NCI-H82 treated with DMSO at 0.1 percent for 48 hours (cell line): Measurements from ENCODE around the gene PKD1.
"Not testable (repeated sequence)": the region's sequence is repeated elsewhere in the genome, so short reads cannot be mapped to it uniquely, and the experiment has no call there.

Source experiments
- DNase-seq: peaks from one replicate; lab custom pipeline; 2025; ENCODE audit not compliant: unreplicated experiment; lab: John Stamatoyannopoulos, UW

PKD1 gene

GRCh38 chr16:2110332-2111008 lies 25.2 kb downstream of the PKD1 start:
- DNase-seq: not testable (repeated sequence)

DNA sequence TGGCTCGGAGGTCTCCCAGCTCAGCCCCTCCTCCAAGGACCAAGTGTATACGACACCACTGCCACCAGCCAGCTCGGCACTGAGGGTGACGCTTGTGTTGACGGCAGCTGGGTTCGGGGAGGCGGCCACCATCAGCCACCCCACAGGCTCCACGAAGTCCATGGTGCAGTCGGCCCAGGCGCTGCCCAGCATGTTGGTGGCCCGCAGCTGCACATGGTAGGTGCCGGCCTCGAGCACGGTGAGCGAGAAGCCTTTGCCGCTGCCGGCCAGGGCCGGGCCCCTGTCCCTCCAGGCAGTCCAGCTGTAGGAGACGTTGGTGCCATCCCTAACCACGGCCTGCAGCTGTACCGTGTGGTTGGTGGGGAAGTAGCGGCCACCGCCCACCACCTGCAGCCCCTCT lies 25.8 kb downstream of the PKD1 start:
- DNase-seq: not testable (repeated sequence)

GRCh38 chr16:2109271-2109580 lies 26.5 kb downstream of the PKD1 start:
- DNase-seq: not testable (repeated sequence)

GRCh38 chr16:2108446-2109270 lies 27.0 kb downstream of the PKD1 start:
- not testable (repeated sequence) for DNase-seq

DNA sequence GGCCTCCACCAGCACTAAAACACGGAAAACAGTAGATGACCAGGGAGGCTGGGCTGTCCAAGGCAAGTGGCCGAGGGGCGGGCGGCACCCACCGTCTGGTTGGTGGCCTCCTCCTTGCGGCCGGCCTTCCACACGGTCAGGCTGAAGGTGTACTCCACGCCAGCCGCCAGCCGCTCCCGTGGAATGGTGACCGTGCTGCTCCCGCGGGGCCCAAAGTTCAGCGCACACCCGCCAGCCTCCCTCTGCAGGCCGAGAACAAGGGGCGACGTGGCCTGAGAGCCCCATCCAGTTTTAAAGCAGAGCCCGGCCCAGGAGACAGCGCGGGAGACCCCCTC lies 27.9 kb downstream of the PKD1 start:
- not testable (repeated sequence) for DNase-seq

DNA sequence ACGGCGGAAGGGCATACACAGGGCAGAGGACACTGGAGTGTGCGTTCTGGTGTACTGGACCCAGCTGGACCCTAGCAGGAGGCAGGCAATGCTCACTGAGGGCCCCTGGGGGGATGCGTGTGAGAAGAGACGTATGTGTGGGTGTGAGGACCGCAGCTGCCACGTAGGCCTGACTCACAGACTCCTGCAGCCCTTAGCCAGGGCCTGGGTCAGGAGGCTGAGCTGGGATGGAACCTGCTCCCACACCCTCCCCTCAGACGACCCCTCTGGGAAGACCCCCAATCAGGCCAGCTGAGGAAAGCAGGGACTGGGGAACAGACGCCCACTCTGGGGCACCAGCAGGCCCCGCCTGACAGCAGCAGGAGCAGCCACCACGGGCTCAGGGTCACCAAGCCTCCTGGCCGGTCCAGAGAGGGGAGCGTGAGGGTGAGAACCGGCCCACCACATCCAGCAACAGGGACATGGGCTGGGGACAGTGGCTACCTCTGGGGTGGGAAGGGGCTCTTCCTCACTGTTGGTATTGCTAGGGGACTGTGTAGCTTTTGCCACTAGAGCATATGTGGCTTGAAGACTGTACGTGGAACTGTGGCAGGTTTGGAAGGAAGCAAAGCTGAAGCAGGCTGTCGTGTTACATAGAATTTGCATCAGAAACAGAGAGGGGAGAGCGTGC lies 28.4 kb downstream of the PKD1 start:
- not testable (repeated sequence) for DNase-seq

DNA sequence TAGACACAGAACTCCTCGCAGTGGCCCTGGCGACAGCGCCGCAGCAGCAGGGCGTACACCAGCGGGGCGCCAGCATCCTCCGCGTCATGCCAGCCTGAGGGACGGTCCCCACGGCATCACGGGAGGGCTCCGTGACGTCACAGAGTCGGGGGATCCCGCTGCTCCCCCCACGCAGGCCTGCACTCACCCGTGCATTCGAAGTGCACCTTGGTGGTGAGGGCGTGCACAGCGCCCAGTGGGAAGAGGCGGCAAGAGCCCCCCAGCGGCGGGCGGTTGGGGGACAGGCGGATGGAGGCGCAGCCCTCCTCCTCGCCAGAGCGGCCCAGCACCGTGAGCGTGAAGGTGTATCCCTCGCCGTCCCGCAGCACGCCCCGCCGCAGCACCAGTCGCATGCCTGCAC lies 29.5 kb downstream of the PKD1 start:
- not testable (repeated sequence) for DNase-seq

- not testable (repeated sequence) for DNase-seq
These were observed 29.9 kb downstream of the PKD1 start for GRCh38 chr16:2105769-2106168.

GRCh38 chr16:2105291-2105690 lies 30.4 kb downstream of the PKD1 start:
- not testable (repeated sequence) for DNase-seq

GRCh38 chr16:2104464-2104863 lies 31.2 kb downstream of the PKD1 start:
- DNase-seq: not testable (repeated sequence)

GRCh38 chr16:2102471-2102870 lies 33.2 kb downstream of the PKD1 start:
- DNase-seq: no peak

DNA sequence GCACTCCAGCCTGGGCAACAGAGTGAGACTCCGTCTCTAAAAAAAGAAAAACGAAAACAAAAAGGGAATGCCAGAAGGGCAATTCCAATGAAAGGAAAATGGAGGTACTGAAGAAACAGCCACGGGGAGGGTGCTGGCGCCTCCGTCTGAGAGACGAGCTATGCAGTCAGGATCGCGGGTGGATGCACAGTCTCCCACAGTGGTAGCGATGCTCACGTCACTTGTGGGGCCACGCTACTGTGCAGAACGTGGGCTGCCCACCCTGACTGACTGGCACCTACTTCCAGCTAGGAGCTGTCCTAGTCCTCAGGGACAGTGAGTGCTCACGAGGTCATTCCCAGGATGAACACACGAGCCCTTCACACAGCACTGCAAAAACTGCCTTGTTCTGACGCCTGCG lies 34.1 kb downstream of the PKD1 start:
- not testable (repeated sequence) for DNase-seq

- not testable (repeated sequence) for DNase-seq
These were observed 38.0 kb downstream of the PKD1 start for GRCh38 chr16:2097689-2098088.

- DNase-seq: no peak
These were observed 38.7 kb downstream of the PKD1 start for GRCh38 chr16:2096853-2097595.

- no peak for DNase-seq
These were observed 39.6 kb downstream of the PKD1 start for GRCh38 chr16:2095918-2096582.

GRCh38 chr16:2095315-2095853 lies 40.3 kb downstream of the PKD1 start:
- no peak for DNase-seq

DNA sequence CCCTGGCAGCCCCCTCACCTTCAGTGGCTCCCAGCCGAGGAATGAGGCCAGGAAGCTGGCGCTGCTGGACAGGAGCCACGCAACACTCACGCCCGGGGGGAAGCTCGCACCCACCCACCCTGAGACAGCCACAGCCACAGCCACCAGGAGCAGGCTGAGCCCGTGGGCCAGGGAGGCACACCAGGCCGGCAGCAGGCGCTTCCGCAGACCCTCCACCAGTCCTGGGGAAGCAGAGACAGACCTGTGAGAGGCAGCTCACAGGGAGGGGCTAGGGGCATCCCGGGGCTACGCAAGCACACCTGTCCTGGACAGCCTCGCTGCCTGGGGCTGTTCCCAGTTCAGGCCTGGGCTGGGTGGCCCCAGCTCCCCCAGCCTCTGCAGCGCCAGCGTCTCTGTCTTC lies 41.9 kb downstream of the PKD1 start:
- no peak for DNase-seq

DNA sequence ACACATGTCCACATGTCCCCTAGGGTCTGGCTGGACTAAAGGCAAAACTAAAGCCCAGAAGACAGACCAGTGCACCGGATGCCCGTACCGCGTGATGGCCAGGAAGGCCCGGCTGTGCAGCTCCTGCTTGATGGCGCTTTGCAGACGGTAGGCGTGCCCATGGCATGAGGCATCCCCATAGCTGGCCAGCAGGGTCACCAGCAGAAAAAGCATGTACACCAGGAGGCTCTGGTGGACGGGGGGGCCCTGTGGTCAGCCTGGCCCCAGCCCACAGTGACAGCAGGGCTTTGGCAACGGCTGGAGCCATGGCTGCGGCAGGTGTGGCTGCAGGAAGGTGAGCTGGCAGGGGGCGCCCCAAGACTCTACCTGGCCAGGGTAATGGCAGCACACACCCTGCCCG lies 42.8 kb downstream of the PKD1 start:
- DNase-seq: no peak

DNA sequence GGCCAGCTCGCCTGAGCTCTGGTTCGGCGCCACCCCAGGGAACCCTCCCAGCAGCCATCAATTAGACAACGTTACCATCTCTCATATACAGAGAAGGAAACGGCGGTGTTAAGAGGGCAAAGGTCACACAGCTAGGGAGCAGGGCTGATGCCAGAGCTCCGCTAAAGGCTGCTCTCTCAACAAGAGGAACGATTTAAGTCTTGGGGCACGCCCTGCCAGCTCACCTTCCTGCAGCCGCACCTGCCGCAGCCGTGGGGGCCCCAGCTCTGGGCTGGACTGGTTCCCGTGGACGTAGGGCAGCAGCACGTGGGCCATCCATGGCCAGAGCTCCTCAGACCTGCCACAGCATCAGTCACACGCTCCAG lies 43.5 kb downstream of the PKD1 start:
- DNase-seq: no peak

DNA sequence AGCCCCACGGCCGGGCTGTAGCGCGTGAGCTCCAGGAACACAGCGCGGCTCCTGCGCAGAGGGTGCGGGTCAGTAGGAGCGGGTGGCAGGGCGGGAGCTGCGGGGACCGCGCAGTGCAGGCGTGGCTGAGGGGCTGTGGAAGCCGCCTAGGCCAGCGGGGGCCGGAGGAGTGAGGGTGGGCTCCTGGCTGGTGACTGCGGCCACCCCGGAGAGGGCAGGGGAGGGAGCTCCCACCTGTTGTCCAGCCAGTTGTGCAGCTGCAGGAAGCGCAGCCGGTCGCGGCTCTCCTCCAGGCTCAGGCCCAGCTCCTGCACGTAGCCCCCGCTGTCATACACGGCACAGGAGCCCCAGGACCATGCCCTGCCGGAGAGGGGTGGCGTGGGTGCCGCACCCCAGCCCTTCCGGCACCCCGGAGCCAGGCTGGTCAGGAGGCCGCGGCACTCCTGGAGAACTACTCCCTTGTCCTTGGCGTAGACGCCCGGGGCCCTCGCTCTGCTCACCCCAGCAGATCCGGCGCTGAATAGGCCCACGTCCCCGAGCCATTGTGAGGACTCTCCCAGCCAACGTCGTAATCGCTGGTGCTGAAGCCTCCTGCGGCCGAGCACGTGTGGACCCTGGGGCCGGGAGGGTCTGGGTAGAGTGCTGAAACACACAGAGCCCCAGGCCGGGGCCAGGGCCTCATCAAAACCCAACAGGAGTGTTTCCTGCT lies 44.0 kb downstream of the PKD1 start:
- no peak for DNase-seq
